ENCODE data around the gene ARHGAP15. TPM values are rescaled to one million over a fixed set of nuclear protein-coding genes. Genes with fewer than 3 reads are reported as not detected.

ARHGAP15 gene
- polyA plus RNA-seq, 1 experiment = not detected

GRCh38 chr2:143397884-143398614 is 268.8 kb downstream of the ARHGAP15 start:
- Histone ChIP-seq H3K27me3 (ENCODE audit: control insufficient read depth, insufficient read depth, low read length) (no peaks in the 10 kb centered on the region), H3K4me3 (ENCODE audit: low read depth, low read length) (no peak overlapping the region), H3K36me3 (ENCODE audit: control insufficient read depth, insufficient read depth, low read length) (no peaks in the 10 kb centered on the region)
- CTCF ChIA-PET = interaction anchor here (1.2 kb wide), 1 partner anchor 22 kb away, joined by 3 read pairs; no protein-coding TSS in a partner anchor
- POLR2A ChIA-PET = no interaction called here
- peak; percentile 27 for DNase-seq (ENCODE audit: low read depth)
- TF ChIP-seq, protein P1, sequence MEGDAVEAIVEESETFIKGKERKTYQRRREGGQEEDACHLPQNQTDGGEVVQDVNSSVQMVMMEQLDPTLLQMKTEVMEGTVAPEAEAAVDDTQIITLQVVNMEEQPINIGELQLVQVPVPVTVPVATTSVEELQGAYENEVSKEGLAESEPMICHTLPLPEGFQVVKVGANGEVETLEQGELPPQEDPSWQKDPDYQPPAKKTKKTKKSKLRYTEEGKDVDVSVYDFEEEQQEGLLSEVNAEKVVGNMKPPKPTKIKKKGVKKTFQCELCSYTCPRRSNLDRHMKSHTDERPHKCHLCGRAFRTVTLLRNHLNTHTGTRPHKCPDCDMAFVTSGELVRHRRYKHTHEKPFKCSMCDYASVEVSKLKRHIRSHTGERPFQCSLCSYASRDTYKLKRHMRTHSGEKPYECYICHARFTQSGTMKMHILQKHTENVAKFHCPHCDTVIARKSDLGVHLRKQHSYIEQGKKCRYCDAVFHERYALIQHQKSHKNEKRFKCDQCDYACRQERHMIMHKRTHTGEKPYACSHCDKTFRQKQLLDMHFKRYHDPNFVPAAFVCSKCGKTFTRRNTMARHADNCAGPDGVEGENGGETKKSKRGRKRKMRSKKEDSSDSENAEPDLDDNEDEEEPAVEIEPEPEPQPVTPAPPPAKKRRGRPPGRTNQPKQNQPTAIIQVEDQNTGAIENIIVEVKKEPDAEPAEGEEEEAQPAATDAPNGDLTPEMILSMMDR (IDR thresholded peaks at IDR 0.05; ENCODE audit: insufficient read depth, low read depth, low read length) = no peak

GRCh38 chr2:143398781-143399180 is 269.6 kb downstream of the ARHGAP15 start:
- no peaks in the 10 kb centered on the region for H3K27me3 ChIP-seq (ENCODE audit: control insufficient read depth, insufficient read depth, low read length)
- ChIA-PET POLR2A (no interaction called here), CTCF (no interaction called here)
- H3K4me3 ChIP-seq (ENCODE audit: low read depth, low read length) = no peak overlapping the region
- no peaks in the 10 kb centered on the region for H3K36me3 ChIP-seq (ENCODE audit: control insufficient read depth, insufficient read depth, low read length)
- TF ChIP-seq, protein P1 (IDR thresholded peaks at IDR 0.05; ENCODE audit: insufficient read depth, low read depth, low read length) = no peak
- no peak for DNase-seq (ENCODE audit: low read depth)

GRCh38 chr2:143399631-143400069 is 270.4 kb downstream of the ARHGAP15 start:
- POLR2A ChIA-PET = no interaction called here

DNA sequence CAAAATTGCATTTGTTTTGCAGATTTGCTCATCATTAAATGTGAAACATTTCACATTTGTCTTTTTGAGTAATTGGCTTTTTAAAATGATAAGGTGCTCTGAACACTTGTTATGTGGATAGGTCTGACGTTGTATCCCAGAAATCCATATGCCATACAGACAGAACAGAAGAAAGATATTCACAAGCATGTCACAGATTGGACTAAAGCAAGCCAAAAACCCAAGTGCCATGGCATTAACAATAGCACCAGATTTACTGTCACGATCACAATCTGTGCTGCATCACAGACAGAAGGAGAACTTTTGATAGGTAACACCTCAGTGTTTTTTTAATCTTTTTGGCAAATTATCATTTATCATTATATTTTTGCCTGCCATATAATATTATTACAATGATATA is 272.6 kb downstream of the ARHGAP15 start:
- no peak for DNase-seq (ENCODE audit: low read depth)
- H3K36me3 ChIP-seq (ENCODE audit: control insufficient read depth, insufficient read depth, low read length) = no peaks in the 10 kb centered on the region
- H3K27me3 ChIP-seq (ENCODE audit: control insufficient read depth, insufficient read depth, low read length) = no peaks in the 10 kb centered on the region
- CTCF ChIA-PET = no interaction called here
- TF ChIP-seq, protein P1 (IDR thresholded peaks at IDR 0.05; ENCODE audit: insufficient read depth, low read depth, low read length) = no peak
- POLR2A ChIA-PET = no interaction called here
- no peak overlapping the region for H3K4me3 ChIP-seq (ENCODE audit: low read depth, low read length)

More at GRCh38 chr2:143399631-143400069, 270.4 kb downstream of the ARHGAP15 start:
- DNase-seq (ENCODE audit: low read depth) = peak; percentile 28
- TF ChIP-seq, protein P1 (IDR thresholded peaks at IDR 0.05; ENCODE audit: insufficient read depth, low read depth, low read length) = no peak
- Histone ChIP-seq H3K36me3 (ENCODE audit: control insufficient read depth, insufficient read depth, low read length) (no peaks in the 10 kb centered on the region), H3K27me3 (ENCODE audit: control insufficient read depth, insufficient read depth, low read length) (no peaks in the 10 kb centered on the region), H3K4me3 (ENCODE audit: low read depth, low read length) (no peak overlapping the region)
- CTCF ChIA-PET = interaction anchor here (0.6 kb wide), 1 partner anchor 14 kb away, joined by 3 read pairs; no protein-coding TSS in a partner anchor

DNA sequence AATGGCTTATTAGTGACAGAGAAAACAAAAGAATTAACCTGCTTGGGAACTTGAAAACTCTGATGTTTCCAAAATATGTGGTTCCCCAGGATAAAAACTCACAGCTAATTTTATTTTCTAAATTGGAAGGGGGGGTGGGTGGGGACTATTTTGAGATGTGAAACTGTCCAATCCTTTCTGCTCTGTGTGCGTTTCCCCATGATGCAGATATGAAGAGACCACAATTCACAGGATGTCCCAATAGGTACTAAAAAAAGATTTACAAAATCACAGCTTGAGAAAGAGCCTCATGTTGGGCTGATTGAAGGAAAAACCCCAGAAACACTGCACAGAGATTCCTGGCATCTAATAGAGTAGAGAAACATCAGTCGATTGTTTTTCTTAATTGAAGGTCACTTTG is 273.2 kb downstream of the ARHGAP15 start:
- H3K27me3 ChIP-seq (ENCODE audit: control insufficient read depth, insufficient read depth, low read length) = no peaks in the 10 kb centered on the region
- ChIA-PET POLR2A (no interaction called here), CTCF (no interaction called here)
- H3K36me3 ChIP-seq (ENCODE audit: control insufficient read depth, insufficient read depth, low read length) = no peaks in the 10 kb centered on the region
- TF ChIP-seq, protein P1 (IDR thresholded peaks at IDR 0.05; ENCODE audit: insufficient read depth, low read depth, low read length) = no peak
- no peak for DNase-seq (ENCODE audit: low read depth)
- no peak overlapping the region for H3K4me3 ChIP-seq (ENCODE audit: low read depth, low read length)
